GM13977 (cell line): ENCODE data around the gene CACNG3.

Experiments
- DNase-seq: peaks from one replicate; pipeline ENCODE4 v3.0.0; 2012; ENCODE audit warnings: low spot score
- in situ Hi-C: fragments of 300-500 bp; cut with MboI; formaldehyde crosslinking; loops from one replicate; pipeline ENCODE4 v1.12.0; 2022; ENCODE audit warnings: low sequenced_read_pairs, low pct_unique_long_range_greater_than_20kb, mixed read lengths, inconsistent platforms; ENCODE audit not compliant: unreplicated experiment
- TF ChIP-seq, protein P1 (sequence below): IDR thresholded peaks from 2 replicates; pipeline ENCODE4 v1.5.1; 2012; ENCODE audit warnings: mild to moderate bottlenecking, control low read depth; ENCODE audit not compliant: insufficient read depth; ENCODE audit errors: extremely low read depth, missing control alignments

Gene CACNG3

DNA sequence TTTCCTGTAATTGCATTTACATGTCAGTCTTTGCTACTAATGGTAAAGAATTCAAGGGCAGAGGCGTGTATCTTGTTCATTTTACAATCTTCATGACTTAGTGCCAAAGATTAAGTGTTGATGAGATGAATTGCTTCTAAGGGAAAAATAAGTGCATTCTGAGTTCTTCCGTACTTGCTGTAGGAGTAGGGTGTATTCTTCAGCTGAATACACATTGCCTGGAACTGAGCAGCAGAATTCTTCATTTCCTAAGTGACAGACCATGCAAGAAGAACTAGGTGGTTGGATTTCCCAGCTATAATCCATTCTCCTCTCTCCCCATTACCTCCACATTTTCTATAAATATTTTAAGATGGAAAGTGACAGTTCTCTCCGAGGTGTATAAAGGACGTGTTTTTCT, 104.8 kb downstream of the CACNG3 start:
- in situ Hi-C loops: no loop called here
- TF ChIP-seq, protein P1, sequence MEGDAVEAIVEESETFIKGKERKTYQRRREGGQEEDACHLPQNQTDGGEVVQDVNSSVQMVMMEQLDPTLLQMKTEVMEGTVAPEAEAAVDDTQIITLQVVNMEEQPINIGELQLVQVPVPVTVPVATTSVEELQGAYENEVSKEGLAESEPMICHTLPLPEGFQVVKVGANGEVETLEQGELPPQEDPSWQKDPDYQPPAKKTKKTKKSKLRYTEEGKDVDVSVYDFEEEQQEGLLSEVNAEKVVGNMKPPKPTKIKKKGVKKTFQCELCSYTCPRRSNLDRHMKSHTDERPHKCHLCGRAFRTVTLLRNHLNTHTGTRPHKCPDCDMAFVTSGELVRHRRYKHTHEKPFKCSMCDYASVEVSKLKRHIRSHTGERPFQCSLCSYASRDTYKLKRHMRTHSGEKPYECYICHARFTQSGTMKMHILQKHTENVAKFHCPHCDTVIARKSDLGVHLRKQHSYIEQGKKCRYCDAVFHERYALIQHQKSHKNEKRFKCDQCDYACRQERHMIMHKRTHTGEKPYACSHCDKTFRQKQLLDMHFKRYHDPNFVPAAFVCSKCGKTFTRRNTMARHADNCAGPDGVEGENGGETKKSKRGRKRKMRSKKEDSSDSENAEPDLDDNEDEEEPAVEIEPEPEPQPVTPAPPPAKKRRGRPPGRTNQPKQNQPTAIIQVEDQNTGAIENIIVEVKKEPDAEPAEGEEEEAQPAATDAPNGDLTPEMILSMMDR: no peak
- no peak for DNase-seq

DNA sequence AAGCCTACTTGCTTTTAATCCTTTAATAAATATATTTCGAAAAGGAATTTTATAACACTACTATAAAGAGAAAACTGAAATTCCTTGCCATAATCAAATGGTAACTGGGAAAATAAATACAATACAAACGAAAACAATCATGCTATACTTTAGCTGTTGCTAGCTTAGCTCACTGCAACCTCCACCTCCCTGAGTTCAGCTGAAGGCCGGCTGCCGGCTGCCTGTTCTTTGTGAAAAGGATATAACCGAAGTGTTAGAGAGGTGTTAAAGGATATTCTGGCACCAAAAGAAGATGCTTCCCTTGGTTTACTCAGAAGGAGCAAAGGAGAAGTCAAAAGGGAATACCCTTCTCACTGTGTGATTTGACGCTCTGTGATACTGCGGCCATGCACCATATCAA, 108.5 kb downstream of the CACNG3 start:
- DNase-seq: no peak
- TF ChIP-seq, protein P1: no peak
- in situ Hi-C loops: no loop called here

DNA sequence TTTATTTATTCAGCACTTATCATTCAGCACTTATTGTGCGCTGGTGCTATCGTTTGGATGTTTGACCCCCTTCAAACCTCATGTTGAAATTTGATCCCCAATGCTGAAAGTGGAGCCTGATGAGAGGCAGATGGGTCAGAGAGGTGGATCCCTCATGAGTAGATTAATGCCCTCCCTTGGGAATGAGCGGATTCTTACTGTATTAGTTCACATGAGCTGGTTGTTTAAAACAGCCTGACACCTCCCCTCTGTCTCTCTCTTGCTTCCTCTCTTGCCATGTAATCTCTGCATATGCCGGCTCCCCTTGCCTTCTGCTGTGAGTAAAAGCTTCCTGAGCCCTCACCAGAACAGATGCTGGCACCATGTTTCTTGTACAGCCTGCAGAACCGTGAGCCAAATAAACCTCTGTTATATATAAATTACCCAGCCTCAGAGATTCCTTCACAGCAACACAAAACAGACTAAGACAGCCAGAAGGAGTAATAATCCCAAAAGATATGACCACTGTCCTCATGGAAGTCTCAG, 111.1 kb downstream of the CACNG3 start:
- in situ Hi-C loops: no loop called here
- TF ChIP-seq, protein P1: no peak

DNA sequence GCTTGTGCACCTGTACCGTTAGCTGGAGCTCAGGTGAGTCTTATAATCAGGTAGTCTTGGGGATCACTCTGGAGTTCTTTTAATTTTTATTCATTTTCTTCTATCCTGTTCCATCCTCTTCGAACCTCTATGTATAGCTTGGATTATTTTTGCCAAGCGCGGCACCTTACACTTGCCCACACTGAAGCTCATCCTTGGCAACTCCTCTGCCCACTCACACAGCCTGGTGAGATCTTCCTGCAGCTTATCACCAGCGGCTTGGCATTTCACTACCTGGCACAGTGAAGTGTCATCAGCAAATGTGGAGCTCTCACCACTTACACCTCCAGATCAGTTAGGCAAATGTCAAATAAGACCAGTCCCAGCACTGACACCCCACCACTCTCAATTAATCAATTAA, 116.7 kb downstream of the CACNG3 start:
- TF ChIP-seq, protein P1: no peak
- in situ Hi-C loops: no loop called here
- no peak for DNase-seq

More for the DNA sequence above, 111.1 kb downstream of the CACNG3 start:
- DNase-seq: no peak

DNA sequence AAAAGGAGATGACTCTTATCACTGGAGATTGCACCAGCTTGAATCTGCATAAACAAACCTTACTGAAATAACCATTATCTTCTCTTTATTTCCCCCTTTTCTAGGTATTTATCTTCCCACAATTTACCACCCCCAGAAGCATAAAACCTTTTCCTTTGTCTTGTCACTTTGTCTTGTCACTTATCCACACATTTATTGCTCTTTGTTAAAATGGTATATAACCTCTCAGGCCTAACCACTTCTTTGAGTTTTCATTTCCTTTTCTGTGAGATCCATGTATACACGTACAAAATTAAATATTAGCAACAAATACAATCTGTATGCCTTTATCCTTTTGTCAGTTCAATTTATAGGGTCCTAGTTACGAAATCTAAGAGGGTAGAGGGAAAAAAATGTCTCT, 122.9 kb downstream of the CACNG3 start:
- TF ChIP-seq, protein P1: no peak
- in situ Hi-C loops: no loop called here
- no peak for DNase-seq

DNA sequence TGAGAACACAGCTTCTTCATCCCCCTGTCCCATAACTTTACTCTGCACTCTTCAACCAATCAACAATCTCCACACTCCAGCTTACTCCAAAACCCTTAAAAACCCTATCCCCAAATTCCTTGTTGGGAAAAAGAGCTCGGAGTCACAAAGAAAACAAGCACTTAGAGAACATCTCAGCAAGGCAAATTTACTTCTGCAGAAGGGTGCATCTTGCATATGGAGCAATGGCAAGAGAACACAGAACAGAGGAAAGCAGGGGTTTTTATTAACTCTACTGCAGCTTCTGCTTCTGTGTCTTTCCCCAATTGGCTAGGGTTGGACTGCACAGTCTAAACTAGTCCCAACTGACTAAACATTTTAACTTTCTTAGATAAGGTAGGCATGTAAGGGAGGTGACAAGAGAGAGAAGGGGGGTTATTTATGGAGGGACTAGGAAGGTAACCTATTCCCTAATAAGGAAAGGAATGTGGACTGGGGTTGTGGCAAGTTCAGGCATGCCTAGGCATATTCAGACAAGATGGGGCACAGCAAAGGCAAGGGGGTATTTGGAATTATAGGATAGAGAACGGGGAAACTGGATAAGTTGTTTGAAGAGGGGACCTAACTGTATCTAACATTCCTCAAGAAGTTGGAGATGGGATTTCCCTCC, 125.5 kb downstream of the CACNG3 start:
- TF ChIP-seq, protein P1: no peak
- no peak for DNase-seq
- in situ Hi-C loops: no loop called here
